ENCODE results near the gene TTC39C.

DNA sequence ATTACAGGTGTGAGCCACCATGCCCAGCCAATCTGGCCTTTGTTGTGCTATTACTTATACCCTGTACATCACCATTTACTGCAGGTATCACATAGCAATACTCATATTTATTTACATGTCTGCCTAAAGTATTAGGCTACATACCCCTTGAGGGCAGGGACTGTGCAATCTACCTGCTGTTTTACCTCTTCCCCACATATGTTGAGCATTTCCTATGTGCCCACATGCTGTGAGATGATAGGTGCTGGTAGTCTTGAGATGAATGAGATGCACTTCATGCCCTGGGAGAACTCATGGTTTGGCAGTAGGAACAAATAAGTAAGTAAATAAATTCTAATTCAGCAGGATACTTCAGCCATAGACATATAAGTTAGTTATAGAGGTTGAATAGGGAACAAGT is 59.2 kb downstream of the TTC39C start:
- TF ChIP-seq, protein P1, sequence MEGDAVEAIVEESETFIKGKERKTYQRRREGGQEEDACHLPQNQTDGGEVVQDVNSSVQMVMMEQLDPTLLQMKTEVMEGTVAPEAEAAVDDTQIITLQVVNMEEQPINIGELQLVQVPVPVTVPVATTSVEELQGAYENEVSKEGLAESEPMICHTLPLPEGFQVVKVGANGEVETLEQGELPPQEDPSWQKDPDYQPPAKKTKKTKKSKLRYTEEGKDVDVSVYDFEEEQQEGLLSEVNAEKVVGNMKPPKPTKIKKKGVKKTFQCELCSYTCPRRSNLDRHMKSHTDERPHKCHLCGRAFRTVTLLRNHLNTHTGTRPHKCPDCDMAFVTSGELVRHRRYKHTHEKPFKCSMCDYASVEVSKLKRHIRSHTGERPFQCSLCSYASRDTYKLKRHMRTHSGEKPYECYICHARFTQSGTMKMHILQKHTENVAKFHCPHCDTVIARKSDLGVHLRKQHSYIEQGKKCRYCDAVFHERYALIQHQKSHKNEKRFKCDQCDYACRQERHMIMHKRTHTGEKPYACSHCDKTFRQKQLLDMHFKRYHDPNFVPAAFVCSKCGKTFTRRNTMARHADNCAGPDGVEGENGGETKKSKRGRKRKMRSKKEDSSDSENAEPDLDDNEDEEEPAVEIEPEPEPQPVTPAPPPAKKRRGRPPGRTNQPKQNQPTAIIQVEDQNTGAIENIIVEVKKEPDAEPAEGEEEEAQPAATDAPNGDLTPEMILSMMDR (conservative IDR thresholded peaks at IDR 0.05; ENCODE audit: low read depth, low read length), result no peak
- TF ChIP-seq EZH2 (IDR thresholded peaks at IDR 0.05; ENCODE audit: borderline replicate concordance, low read depth, low read length, poor library complexity, severe bottlenecking), result no peak
